Measurements from ENCODE around the gene UCK2. TPM values are rescaled to one million over a fixed set of nuclear protein-coding genes. Genes with fewer than 3 reads are reported as not detected.
A peak's percentile ranks its signal among the peaks of the same experiment; 100 is the strongest.

Gene UCK2
- total RNA-seq, 2 donors from 2014 or later = 34.3 to 47.5 TPM

DNA sequence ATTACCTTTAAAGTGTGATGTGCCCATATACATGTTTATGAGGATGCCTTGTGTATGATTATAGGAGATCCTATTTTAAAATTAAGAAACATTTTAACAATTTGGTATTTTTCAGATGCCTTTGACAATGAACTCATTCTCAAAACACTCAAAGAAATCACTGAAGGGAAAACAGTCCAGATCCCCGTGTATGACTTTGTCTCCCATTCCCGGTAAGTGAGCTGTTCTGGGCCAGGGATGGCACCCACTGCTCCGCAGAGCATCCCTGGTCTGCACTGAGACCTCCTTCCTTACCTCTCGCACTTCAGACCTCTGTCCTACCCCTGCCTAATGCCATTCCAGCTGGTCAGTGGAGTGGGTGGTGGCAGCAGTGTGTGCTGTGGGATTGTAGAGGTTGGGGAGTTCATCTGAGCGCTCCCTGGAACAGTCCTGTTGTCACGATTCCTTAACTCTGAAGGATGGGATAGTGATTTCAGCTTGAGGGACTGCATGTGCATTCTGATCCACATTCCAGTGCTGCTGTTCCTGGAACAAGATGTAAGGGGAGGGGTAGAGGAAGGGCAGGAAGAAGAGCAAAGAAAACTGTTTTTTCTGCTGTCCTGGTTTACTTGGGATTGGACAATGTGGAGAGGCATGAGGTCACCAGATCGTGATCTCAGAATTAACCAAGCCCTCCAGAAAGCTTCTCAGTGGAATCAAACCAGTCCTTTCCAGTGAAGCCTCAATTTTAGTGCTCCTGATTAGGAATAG is 63.9 kb downstream of the UCK2 start:
- Histone ChIP-seq H3K4me3 (no peak overlapping the region), H3K4me1 (ENCODE audit: control insufficient read depth in 1 of 2, low read depth in 2 of 2) (peaks cover 5 to 19% of the 10 kb centered on the region in 2 donors), H3K27ac (no peak overlapping the region), H3K27me3 (replicated peaks; ENCODE audit: insufficient read depth) (no peaks in the 10 kb centered on the region), H3K9me3 (no peaks in the 10 kb centered on the region), H3K36me3 (peaks cover 7% of the 10 kb centered on the region)
- TF ChIP-seq, protein P1, sequence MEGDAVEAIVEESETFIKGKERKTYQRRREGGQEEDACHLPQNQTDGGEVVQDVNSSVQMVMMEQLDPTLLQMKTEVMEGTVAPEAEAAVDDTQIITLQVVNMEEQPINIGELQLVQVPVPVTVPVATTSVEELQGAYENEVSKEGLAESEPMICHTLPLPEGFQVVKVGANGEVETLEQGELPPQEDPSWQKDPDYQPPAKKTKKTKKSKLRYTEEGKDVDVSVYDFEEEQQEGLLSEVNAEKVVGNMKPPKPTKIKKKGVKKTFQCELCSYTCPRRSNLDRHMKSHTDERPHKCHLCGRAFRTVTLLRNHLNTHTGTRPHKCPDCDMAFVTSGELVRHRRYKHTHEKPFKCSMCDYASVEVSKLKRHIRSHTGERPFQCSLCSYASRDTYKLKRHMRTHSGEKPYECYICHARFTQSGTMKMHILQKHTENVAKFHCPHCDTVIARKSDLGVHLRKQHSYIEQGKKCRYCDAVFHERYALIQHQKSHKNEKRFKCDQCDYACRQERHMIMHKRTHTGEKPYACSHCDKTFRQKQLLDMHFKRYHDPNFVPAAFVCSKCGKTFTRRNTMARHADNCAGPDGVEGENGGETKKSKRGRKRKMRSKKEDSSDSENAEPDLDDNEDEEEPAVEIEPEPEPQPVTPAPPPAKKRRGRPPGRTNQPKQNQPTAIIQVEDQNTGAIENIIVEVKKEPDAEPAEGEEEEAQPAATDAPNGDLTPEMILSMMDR (IDR thresholded peaks at IDR 0.05) = no peak
- ATAC-seq (ENCODE audit: insufficient number of reproducible peaks, low FRiP score, low read depth) (no peak), DNase-seq (ENCODE audit: low spot score) (no peak)

DNA sequence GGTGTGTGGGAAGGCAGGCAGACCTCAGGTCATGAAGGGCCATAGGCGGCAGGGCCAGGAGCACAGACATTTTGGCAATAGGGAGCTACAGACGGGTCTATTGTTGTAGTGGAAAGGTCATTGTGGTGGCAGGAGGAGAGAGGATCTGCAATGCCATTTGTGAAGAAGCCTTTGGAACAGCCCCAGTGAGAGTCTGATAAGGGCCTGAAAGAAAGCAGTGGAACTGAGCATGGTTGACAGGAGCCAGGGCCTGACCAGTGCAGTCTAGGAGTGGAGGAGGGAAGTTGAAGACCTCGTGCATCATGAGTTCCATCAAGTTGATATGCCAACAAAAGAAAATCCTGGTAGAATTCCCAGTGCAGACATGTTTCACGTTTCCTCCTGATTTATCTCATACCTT is 65.5 kb downstream of the UCK2 start:
- no peak for ATAC-seq (ENCODE audit: insufficient number of reproducible peaks, low FRiP score, low read depth)
- no peak overlapping the region for H3K27ac ChIP-seq

DNA sequence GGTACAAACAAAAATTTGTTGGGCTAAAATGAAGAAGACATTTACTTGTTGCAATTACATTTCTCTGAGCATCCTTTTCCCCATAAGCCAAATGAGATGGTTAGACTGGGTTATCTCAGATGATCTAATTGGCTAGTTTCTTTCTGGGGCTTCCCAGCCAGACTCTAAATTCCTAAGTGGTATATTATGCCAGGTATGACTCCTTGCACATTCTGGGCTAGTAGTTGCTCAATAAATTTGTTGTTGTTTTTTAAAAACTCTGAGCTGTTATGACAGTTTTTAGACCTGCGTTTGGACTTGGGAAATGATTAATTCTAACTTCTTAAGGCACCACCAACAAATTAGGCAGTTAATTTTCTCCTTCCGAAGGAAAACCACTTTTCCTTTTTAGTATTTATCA is 66.1 kb downstream of the UCK2 start:
- no peaks in the 10 kb centered on the region for H3K27me3 ChIP-seq (replicated peaks; ENCODE audit: insufficient read depth)
- H3K9me3 ChIP-seq = no peaks in the 10 kb centered on the region
- TF ChIP-seq, protein P1 (IDR thresholded peaks at IDR 0.05) = no peak
- peaks cover 7% of the 10 kb centered on the region for H3K36me3 ChIP-seq
- DNase-seq (ENCODE audit: low spot score) (no peak), ATAC-seq (ENCODE audit: insufficient number of reproducible peaks, low FRiP score, low read depth) (no peak)
- no peak overlapping the region for H3K4me3 ChIP-seq
- H3K27ac ChIP-seq = no peak overlapping the region
- peaks cover 16 to 41% of the 10 kb centered on the region in 2 donors for H3K4me1 ChIP-seq (ENCODE audit: control insufficient read depth in 1 of 2, low read depth in 2 of 2)

More for the DNA sequence above, 65.5 kb downstream of the UCK2 start:
- TF ChIP-seq, protein P1 (IDR thresholded peaks at IDR 0.05) = no peak
- Histone ChIP-seq H3K4me3 (no peak overlapping the region), H3K4me1 (ENCODE audit: control insufficient read depth in 1 of 2, low read depth in 2 of 2) (peaks cover 10 to 35% of the 10 kb centered on the region in 2 donors), H3K27me3 (replicated peaks; ENCODE audit: insufficient read depth) (no peaks in the 10 kb centered on the region), H3K36me3 (peaks cover 7% of the 10 kb centered on the region), H3K9me3 (no peaks in the 10 kb centered on the region)
- no peak for DNase-seq (ENCODE audit: low spot score)

DNA sequence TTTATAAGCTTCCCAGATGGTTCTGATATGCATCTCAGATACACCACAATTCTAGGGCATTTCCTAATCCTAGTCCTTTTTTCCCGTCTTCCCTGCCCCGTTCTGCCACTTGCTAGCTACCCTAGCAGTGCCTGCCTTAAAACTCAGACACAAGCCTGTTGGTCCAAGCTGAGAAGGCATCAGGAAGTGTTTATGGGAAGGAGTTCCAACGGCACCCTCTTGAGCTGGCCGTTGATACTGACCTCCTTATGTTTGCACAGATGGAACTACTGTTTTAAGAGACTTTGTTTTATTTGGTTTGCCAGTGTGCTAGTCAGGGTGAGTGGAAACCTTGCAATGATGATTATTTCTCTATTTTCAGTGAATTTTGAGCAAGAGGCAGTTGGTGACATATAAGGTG is 67.2 kb downstream of the UCK2 start:
- Histone ChIP-seq H3K4me3 (no peak overlapping the region), H3K27me3 (replicated peaks; ENCODE audit: insufficient read depth) (no peaks in the 10 kb centered on the region), H3K4me1 (ENCODE audit: control insufficient read depth in 1 of 2, low read depth in 2 of 2) (peaks cover 24 to 52% of the 10 kb centered on the region in 2 donors), H3K36me3 (peaks cover 7% of the 10 kb centered on the region), H3K9me3 (no peaks in the 10 kb centered on the region), H3K27ac (peak overlapping the region in 1 of 2 donors; percentile 99)
- TF ChIP-seq, protein P1 (IDR thresholded peaks at IDR 0.05) = no peak
- no peak for DNase-seq (ENCODE audit: low spot score)
- ATAC-seq (ENCODE audit: insufficient number of reproducible peaks, low FRiP score, low read depth) = no peak

DNA sequence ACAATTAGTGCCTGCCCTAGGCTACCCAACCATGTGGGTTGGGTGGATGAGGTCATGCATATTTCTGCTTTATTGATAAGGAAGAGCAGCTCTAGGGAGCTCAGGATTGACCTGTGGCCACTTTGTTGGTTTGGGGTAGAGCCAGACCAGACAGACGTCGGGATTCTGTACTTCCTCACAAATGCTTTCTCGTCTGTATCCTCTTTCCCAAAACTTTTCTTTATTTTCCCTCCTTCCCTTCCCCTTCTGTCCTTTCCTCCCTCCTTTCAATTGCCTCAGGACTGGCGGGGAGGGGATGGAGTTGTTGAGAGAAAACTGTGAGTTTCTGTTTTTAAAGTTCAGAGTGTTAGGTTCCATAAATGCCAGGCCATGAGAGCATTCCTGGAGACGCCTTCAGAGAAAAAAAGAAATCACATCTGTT is 68.0 kb downstream of the UCK2 start:
- H3K9me3 ChIP-seq = no peaks in the 10 kb centered on the region
- TF ChIP-seq, protein P1 (IDR thresholded peaks at IDR 0.05) = no peak
- H3K36me3 ChIP-seq = peaks cover 7% of the 10 kb centered on the region
- H3K27me3 ChIP-seq (replicated peaks; ENCODE audit: insufficient read depth) = no peaks in the 10 kb centered on the region
- H3K4me1 ChIP-seq (ENCODE audit: control insufficient read depth in 1 of 2, low read depth in 2 of 2) = peaks cover 32 to 59% of the 10 kb centered on the region in 2 donors
- ATAC-seq (ENCODE audit: insufficient number of reproducible peaks, low FRiP score, low read depth) (no peak), DNase-seq (ENCODE audit: low spot score) (no peak)
- peak overlapping the region; percentile 86 to 99 for H3K27ac ChIP-seq
- H3K4me3 ChIP-seq = no peak overlapping the region
